H1 (cell line): ENCODE data around the gene SPRR2B. TPM values are rescaled to one million over a fixed set of nuclear protein-coding genes. Genes with fewer than 3 reads are reported as not detected.
"Not testable (repeated sequence)": the region's sequence is repeated elsewhere in the genome, so short reads cannot be mapped to it uniquely, and the experiment has no call there.

ENCODE experiments used
- CTCF ChIA-PET: fragments of 300-600 bp; sonication (Branson Sonifier 250); formaldehyde crosslinking; loops from one replicate; lab custom pipeline; 2021; ENCODE audit not compliant: partially characterized antibody; lab: Charles Lee
- POLR2A ChIA-PET: fragments of 300-600 bp; sonication (Branson Sonifier 250); formaldehyde crosslinking; loops from one replicate; lab custom pipeline; 2021; ENCODE audit warnings: inconsistent platforms; ENCODE audit not compliant: partially characterized antibody; lab: Charles Lee
- DNase-seq, 2 experiments: peaks; one replicate each; pipeline versions ENCODE4 v3.0.0 to v3.0.0-alpha.2; 2010 to 2022; ENCODE audit warnings: low spot score in 2 of 2, low read depth in 1 of 2, mixed read lengths in 1 of 2
- FAIRE-seq: peaks from 2 replicates; lab custom pipeline; 2011; peaks lifted over from hg19 to GRCh38; lab: Jason Lieb, UNC
- H2AFZ ChIP-seq: 2 replicates; pipeline ENCODE4 v1.8.1; 2012; ENCODE audit warnings: low read length, inconsistent platforms
- H2AK5ac ChIP-seq: 2 replicates; pipeline ENCODE4 v1.6.1; 2013; ENCODE audit warnings: low read depth, low read length
- H2BK120ac ChIP-seq: replicated peaks from 2 replicates; pipeline ENCODE3; 2013; ENCODE audit warnings: low read depth, low read length, inconsistent platforms
- H2BK12ac ChIP-seq: 2 replicates; pipeline ENCODE4 v1.6.1; 2013; ENCODE audit warnings: low read depth, low read length
- H2BK15ac ChIP-seq: 2 replicates; pipeline ENCODE4 v1.6.1; 2013; ENCODE audit warnings: low read length
- H2BK20ac ChIP-seq: 2 replicates; pipeline ENCODE4 v1.6.1; 2013; ENCODE audit warnings: low read length
- H2BK5ac ChIP-seq: 2 replicates; pipeline ENCODE4 v1.6.1; 2013; ENCODE audit warnings: low read depth, low read length
- H3K14ac ChIP-seq: 2 replicates; pipeline ENCODE4 v1.6.1; 2013; ENCODE audit warnings: inconsistent platforms; ENCODE audit not compliant: insufficient read length
- H3K18ac ChIP-seq: 2 replicates; pipeline ENCODE4 v1.6.1; 2013; ENCODE audit warnings: low read length; ENCODE audit errors: extremely low read depth
- H3K23ac ChIP-seq: 2 replicates; pipeline ENCODE4 v1.6.1; 2013; ENCODE audit warnings: inconsistent platforms; ENCODE audit not compliant: insufficient read length
- H3K23me2 ChIP-seq: 2 replicates; pipeline ENCODE4 v1.6.1; 2013; ENCODE audit warnings: low read depth, low read length
- H3K27ac ChIP-seq: 2 replicates; pipeline ENCODE4 v1.6.1; 2011; ENCODE audit warnings: low read depth, low read length, inconsistent platforms
- H3K27me3 ChIP-seq, 4 experiments: replicated peaks in 1 of 4; 1 replicate in 1 of 4; 2 replicates in 3 of 4; pipeline versions ENCODE4 v1.6.1 to v1.8.1; 2011 to 2013; ENCODE audit warnings: low read length in 3 of 4, mild to moderate bottlenecking in 3 of 4, inconsistent platforms in 2 of 4, mixed read lengths in 2 of 4, moderate library complexity in 1 of 4; ENCODE audit not compliant: control insufficient read depth in 3 of 4, insufficient read depth in 3 of 4; ENCODE audit errors: extremely low read depth in 1 of 4
- H3K36me3 ChIP-seq, 4 experiments: 2 replicates each; pipeline versions ENCODE4 v1.6.1 to v1.8.1; 2011 to 2013; ENCODE audit warnings: mild to moderate bottlenecking in 4 of 4, low read length in 3 of 4, moderate library complexity in 2 of 4, control low read depth in 1 of 4, inconsistent platforms in 1 of 4; ENCODE audit not compliant: insufficient read depth in 4 of 4, control insufficient read depth in 2 of 4
- H3K4ac ChIP-seq: replicated peaks from 2 replicates; pipeline ENCODE3; 2013; ENCODE audit warnings: low read length, low read depth, mixed read lengths, inconsistent platforms; ENCODE audit not compliant: insufficient read length
- H3K4me1 ChIP-seq, 4 experiments: replicated peaks in 1 of 4; 1 replicate in 1 of 4; 2 replicates in 3 of 4; pipeline versions ENCODE4 v1.6.1 to v1.8.1; 2011 to 2013; ENCODE audit warnings: low read length in 3 of 4, inconsistent platforms in 2 of 4, mixed read lengths in 1 of 4; ENCODE audit not compliant: insufficient read depth in 4 of 4, control insufficient read depth in 3 of 4
- H3K4me2 ChIP-seq, 2 experiments: 2 replicates each; pipeline versions ENCODE4 v1.6.1 to v1.8.1; 2011 to 2013; ENCODE audit warnings: low read depth in 2 of 2, low read length in 2 of 2, control low read depth in 1 of 2, inconsistent platforms in 1 of 2, mild to moderate bottlenecking in 1 of 2; ENCODE audit not compliant: insufficient read depth in 1 of 2
- H3K4me3 ChIP-seq, 4 experiments: fragments of 200-600, 300-600 bp in 1 of 4; sonication (generic), shearing (Covaris generic), sonication (Bioruptor Twin) in 1 of 4; 2 replicates each; pipeline versions ENCODE4 v1.5.1 to v1.8.1; 2011 to 2016; ENCODE audit warnings: low read length in 4 of 4, low read depth in 3 of 4, control low read depth in 2 of 4, inconsistent platforms in 2 of 4, mild to moderate bottlenecking in 2 of 4, mixed read lengths in 1 of 4, moderate library complexity in 1 of 4; ENCODE audit not compliant: insufficient read depth in 2 of 4; ENCODE audit errors: extremely low read depth in 1 of 4
- H3K56ac ChIP-seq: replicated peaks from 2 replicates; pipeline ENCODE3; 2013; ENCODE audit warnings: low read depth, mild to moderate bottlenecking, mixed read lengths, low read length, inconsistent platforms; ENCODE audit not compliant: insufficient read length
- H3K79me1 ChIP-seq: 2 replicates; pipeline ENCODE4 v1.6.1; 2013; ENCODE audit warnings: low read depth, low read length, control low read depth
- H3K79me2 ChIP-seq, 2 experiments: 2 replicates each; pipeline versions ENCODE4 v1.6.1 to v1.8.1; 2012 to 2013; ENCODE audit warnings: low read length in 2 of 2, mild to moderate bottlenecking in 2 of 2, inconsistent platforms in 1 of 2; ENCODE audit not compliant: insufficient read depth in 2 of 2, control insufficient read depth in 1 of 2
- H3K9ac ChIP-seq, 4 experiments: replicated peaks in 1 of 4; 1 replicate in 1 of 4; 2 replicates in 3 of 4; pipeline versions ENCODE4 v1.6.1 to v1.8.1; 2011 to 2013; ENCODE audit warnings: low read depth in 3 of 4, low read length in 3 of 4, control low read depth in 2 of 4, mild to moderate bottlenecking in 2 of 4, moderate library complexity in 2 of 4, inconsistent platforms in 1 of 4; ENCODE audit errors: extremely low read depth in 1 of 4
- H3K9me3 ChIP-seq, 2 experiments: 2 replicates each; pipeline versions ENCODE4 v1.6.1 to v1.8.1; 2012 to 2013; ENCODE audit warnings: mild to moderate bottlenecking in 2 of 2, moderate library complexity in 2 of 2, control low read depth in 1 of 2, inconsistent platforms in 1 of 2, low read depth in 1 of 2, low read length in 1 of 2, mixed read lengths in 1 of 2; ENCODE audit not compliant: insufficient read depth in 2 of 2
- H4K20me1 ChIP-seq, 2 experiments: replicated peaks in 1 of 2; 2 replicates each; pipeline versions ENCODE3 to v1.8.1; 2011 to 2013; ENCODE audit warnings: inconsistent platforms in 2 of 2, low read length in 2 of 2, mild to moderate bottlenecking in 1 of 2; ENCODE audit not compliant: insufficient read depth in 2 of 2, control insufficient read depth in 1 of 2
- H4K5ac ChIP-seq: 2 replicates; pipeline ENCODE4 v1.6.1; 2013; ENCODE audit warnings: low read length, low read depth, mixed read lengths, inconsistent platforms; ENCODE audit not compliant: insufficient read length
- H4K8ac ChIP-seq: 2 replicates; pipeline ENCODE4 v1.8.0; 2013; ENCODE audit warnings: mild to moderate bottlenecking, moderate library complexity, low read length, inconsistent platforms; ENCODE audit not compliant: insufficient read depth; ENCODE audit errors: extremely low read depth
- H4K91ac ChIP-seq: replicated peaks from 2 replicates; pipeline ENCODE3; 2013; ENCODE audit warnings: low read length, mixed read lengths, inconsistent platforms; ENCODE audit not compliant: insufficient read length
- CBX5 ChIP-seq: fragments of 300-800, 300-1000 bp; sonication (generic); IDR thresholded peaks from 2 replicates; pipeline ENCODE4 v1.7.1; 2016; ENCODE audit warnings: antibody characterized with exemption, low read length, low read depth
- POLR2AphosphoS5 ChIP-seq: IDR thresholded peaks from 2 replicates; pipeline ENCODE4 v1.6.1; 2011; ENCODE audit warnings: low read depth, low read length
- SRF ChIP-seq: IDR thresholded peaks from 2 replicates; pipeline ENCODE4 v1.6.1; 2011; ENCODE audit warnings: mild to moderate bottlenecking, low read depth, low read length, moderate library complexity
- TEAD4 ChIP-seq: IDR thresholded peaks from 2 replicates; pipeline ENCODE4 v1.6.1; 2012; ENCODE audit warnings: low read depth, low read length, inconsistent platforms, mixed read lengths
- WGBS, 2 experiments: shearing (Covaris generic) in 1 of 2; methylation state at CpG; one replicate each; pipeline versions ENCODE4 v1.1.6 to v1.1.7; 2013 to 2015; ENCODE audit warnings: low lambda C conversion rate in 2 of 2, mixed read lengths in 2 of 2, inconsistent platforms in 1 of 2, low coverage in 1 of 2, missing lambda C conversion rate in 1 of 2; ENCODE audit not compliant: insufficient replicate concordance in 2 of 2, insufficient coverage in 1 of 2, insufficient read length in 1 of 2; ENCODE audit errors: extremely low coverage in 1 of 2, missing lambda C conversion rate in 1 of 2; 5-methylcytosine and 5-hydroxymethylcytosine counted together
- polyA plus RNA-seq, 7 experiments: library from polyadenylated mRNA; depleted of rRNA in 3 of 7; stranded (reverse) in 5 of 7; unstranded in 2 of 7; fragments of >200 nt in 5 of 7; fragments of 200-250 nt in 2 of 7; gene quantifications; 1 replicate in 5 of 7; 2 replicates in 1 of 7; 4 replicates in 1 of 7; pipeline versions ENCODE4 v1.2.1 to v1.2.3, GENCODE V29; 2011 to 2013; ENCODE audit warnings: missing spikeins in 2 of 7, mixed read lengths in 2 of 7
- total RNA-seq: library from RNA; stranded (reverse); fragmentation: NEBNext Ultra II Directional; extraction: Animal tissue kit (Norgen Biotek cat#: 25700); gene quantifications from 2 replicates; pipeline ENCODE4 v1.2.1, GENCODE V29; 2021

Gene SPRR2B
- total and polyA plus RNA-seq, 2 of the 8 experiments (the other 6 are each of a cell fraction or from before 2014, with no cell fraction given), result not detected

GRCh38 chr1:153023109-153023508, 48.3 kb downstream of the SPRR2B start (continued):
- TF ChIP-seq TEAD4 (no peak), SRF (no peak), CBX5 (no peak), POLR2AphosphoS5 (no peak)

- H2BK5ac ChIP-seq, DNase-seq, H4K91ac ChIP-seq, H2BK12ac ChIP-seq, H3K18ac ChIP-seq, H3K23me2 ChIP-seq, H3K4me3 ChIP-seq, H4K8ac ChIP-seq, H3K79me1 ChIP-seq, H3K9ac ChIP-seq, H3K4me2 ChIP-seq, POLR2A ChIA-PET, H3K27me3 ChIP-seq, H2BK15ac ChIP-seq, H3K4ac ChIP-seq, H3K9me3 ChIP-seq, H3K14ac ChIP-seq, H3K56ac ChIP-seq, H2AK5ac ChIP-seq, H3K79me2 ChIP-seq, H3K36me3 ChIP-seq, H3K4me1 ChIP-seq, H4K20me1 ChIP-seq, H2BK20ac ChIP-seq, H2BK120ac ChIP-seq, H4K5ac ChIP-seq, H3K23ac ChIP-seq, H3K27ac ChIP-seq, H2AFZ ChIP-seq, FAIRE-seq: not testable (repeated sequence)
- CTCF ChIA-PET, result interaction anchor here (1.7 kb wide), 1 partner anchor 151 kb away, joined by 6 read pairs; no protein-coding TSS in a partner anchor
- WGBS, 2 experiments, result 86% methylated on average over 9 of the region's 9 CpGs; no CpG with 5 or more reads in 1 of the 2 experiments
Measured at GRCh38 chr1:153022340-153022739, 49.1 kb downstream of the SPRR2B start.
